WTC11 (cell line): ENCODE results near the gene PEX7. TPM values are rescaled to one million over a fixed set of nuclear protein-coding genes. Genes with fewer than 3 reads are reported as not detected.

Source experiments
- ATAC-seq: fragments of 200-7000 bp; cut with Tn5 transposase; 2 replicates; pipeline ENCODE4 v1.10.0; 2021; ENCODE audit warnings: mild to moderate bottlenecking, moderate library complexity
- CTCF ChIA-PET: fragments of 300-600 bp; sonication (Branson Sonifier 250); formaldehyde crosslinking; loops from one replicate; lab custom pipeline; 2021; ENCODE audit warnings: antibody characterized with exemption; lab: Charles Lee
- POLR2A ChIA-PET: fragments of 350-600 bp; sonication (Branson Sonifier 250); formaldehyde crosslinking; loops from one replicate; lab custom pipeline; 2021; ENCODE audit warnings: antibody characterized with exemption; lab: Charles Lee
- DNase-seq: peaks from one replicate; pipeline ENCODE4 v3.0.0; 2021; ENCODE audit warnings: low spot score
- H3K27ac Mint-ChIP-seq: 2 replicates; pipeline ENCODE4 v1.8.0; 2021; ENCODE audit warnings: mixed read lengths
- H3K27me3 Mint-ChIP-seq: 2 replicates; pipeline ENCODE4 v1.8.0; 2021; ENCODE audit warnings: low read depth, mild to moderate bottlenecking, moderate library complexity, mixed read lengths
- H3K36me3 Mint-ChIP-seq: 2 replicates; pipeline ENCODE4 v1.8.0; 2021; ENCODE audit warnings: mixed read lengths
- H3K4me1 Mint-ChIP-seq: 2 replicates; pipeline ENCODE4 v1.8.0; 2022; ENCODE audit warnings: mixed read lengths
- H3K4me3 Mint-ChIP-seq: 2 replicates; pipeline ENCODE4 v1.8.0; 2021; ENCODE audit warnings: mild to moderate bottlenecking, moderate library complexity, mixed read lengths
- H3K9me3 Mint-ChIP-seq: 2 replicates; pipeline ENCODE4 v1.8.0; 2021; ENCODE audit warnings: mixed read lengths
- ATF2 ChIP-seq: sonication (generic); formaldehyde crosslinking; IDR thresholded peaks from 2 replicates; pipeline ENCODE4 v1.8.1; 2022; ENCODE audit warnings: low read depth, missing genetic modification reagents, borderline replicate concordance
- ATF6 ChIP-seq: sonication (generic); formaldehyde crosslinking; IDR thresholded peaks from 2 replicates; pipeline ENCODE4 v1.8.1; 2023; ENCODE audit warnings: mild to moderate bottlenecking, missing genetic modification reagents
- HMGA2 ChIP-seq: fragments of 250-450 bp; sonication (Bioruptor Pico); IDR thresholded peaks from 2 replicates; pipeline ENCODE4 v1.4.0; 2021; ENCODE audit warnings: mild to moderate bottlenecking, moderate library complexity
- JAZF1 ChIP-seq: fragments of 250-450 bp; sonication (Bioruptor Pico); IDR thresholded peaks from 2 replicates; pipeline ENCODE4 v1.9.0; 2021; ENCODE audit warnings: moderate library complexity, mild to moderate bottlenecking, inconsistent platforms
- JUN ChIP-seq: sonication (generic); formaldehyde crosslinking; IDR thresholded peaks from 2 replicates; pipeline ENCODE4 v1.8.0; 2023; ENCODE audit warnings: mild to moderate bottlenecking, missing genetic modification reagents
- MAX ChIP-seq: sonication (generic); formaldehyde crosslinking; IDR thresholded peaks from 2 replicates; pipeline ENCODE4 v1.8.0; 2022; ENCODE audit warnings: mild to moderate bottlenecking, missing genetic modification reagents
- MXD4 ChIP-seq: fragments of 250-450 bp; sonication (Bioruptor Pico); IDR thresholded peaks from 2 replicates; pipeline ENCODE4 v1.8.0; 2021; ENCODE audit warnings: mild to moderate bottlenecking, moderate library complexity, borderline replicate concordance
- MYBL2 ChIP-seq: sonication (generic); formaldehyde crosslinking; IDR thresholded peaks from 2 replicates; pipeline ENCODE4 v1.8.1; 2023; ENCODE audit warnings: mild to moderate bottlenecking, moderate library complexity, missing genetic modification reagents
- NFE2L1 ChIP-seq: sonication (generic); formaldehyde crosslinking; IDR thresholded peaks from 2 replicates; pipeline ENCODE4 v1.8.1; 2023; ENCODE audit warnings: missing genetic modification reagents
- PREB ChIP-seq: sonication (generic); formaldehyde crosslinking; IDR thresholded peaks from 2 replicates; pipeline ENCODE4 v1.8.1; 2022; ENCODE audit warnings: mild to moderate bottlenecking, missing genetic modification reagents, moderate library complexity, borderline replicate concordance
- PRRX2 ChIP-seq: fragments of 250-450 bp; sonication (Bioruptor Pico); IDR thresholded peaks from 2 replicates; pipeline ENCODE4 v1.8.0; 2021; ENCODE audit warnings: mild to moderate bottlenecking
- RORB ChIP-seq: fragments of 250-450 bp; sonication (Bioruptor Pico); IDR thresholded peaks from 2 replicates; pipeline ENCODE4 v1.9.0; 2021; ENCODE audit warnings: mild to moderate bottlenecking
- SOX15 ChIP-seq: fragments of 250-450 bp; sonication (Bioruptor Pico); IDR thresholded peaks from 2 replicates; pipeline ENCODE4 v1.9.0; 2021; ENCODE audit warnings: mild to moderate bottlenecking
- SP1 ChIP-seq: sonication (generic); formaldehyde crosslinking; conservative IDR thresholded peaks from 2 replicates; pipeline ENCODE4 v1.8.1; 2022; ENCODE audit warnings: missing genetic modification reagents
- USF1 ChIP-seq: sonication (generic); formaldehyde crosslinking; IDR thresholded peaks from 2 replicates; pipeline ENCODE4 v1.8.0; 2022; ENCODE audit warnings: mild to moderate bottlenecking, missing genetic modification reagents
- USF2 ChIP-seq: sonication (generic); formaldehyde crosslinking; IDR thresholded peaks from 2 replicates; pipeline ENCODE4 v1.8.1; 2023; ENCODE audit warnings: mild to moderate bottlenecking, missing genetic modification reagents, moderate library complexity
- ZBTB21 ChIP-seq: sonication (generic); formaldehyde crosslinking; IDR thresholded peaks from 2 replicates; pipeline ENCODE4 v1.8.1; 2023; ENCODE audit warnings: mild to moderate bottlenecking, missing genetic modification reagents, borderline replicate concordance
- ZNF232 ChIP-seq: sonication (generic); formaldehyde crosslinking; IDR thresholded peaks from 2 replicates; pipeline ENCODE4 v1.8.0; 2022; ENCODE audit warnings: mild to moderate bottlenecking, missing genetic modification reagents
- ZNF532 ChIP-seq: fragments of 250-450 bp; sonication (Bioruptor Pico); IDR thresholded peaks from 2 replicates; pipeline ENCODE4 v1.9.0; 2021; ENCODE audit warnings: mild to moderate bottlenecking, borderline replicate concordance
- total RNA-seq: library from RNA; stranded (reverse); gene quantifications from 3 replicates; pipeline ENCODE4 v1.2.3, GENCODE V29; 2021

Gene PEX7
- total RNA-seq, 1 experiment from 2014 or later, result 9.8 TPM

- TF ChIP-seq ZNF532 (0 out of 2 replicates have a peak, but pooled peaks have one; percentile 44), PREB (CRISPR knock-in tag) (no peak)
- TF ChIP-seq, all 79 proteins: peak for 8
These were observed 134.5 kb downstream of the PEX7 start (continued) for GRCh38 chr6:136956590-136957544.

- Mint-ChIP-seq H3K9me3 (no peaks in the 10 kb centered on the region), H3K27me3 (no peaks in the 10 kb centered on the region), H3K27ac (peak overlapping the region; percentile 92), H3K4me1 (peaks cover 75% of the 10 kb centered on the region), H3K36me3 (no peaks in the 10 kb centered on the region), H3K4me3 (peak overlapping the region; percentile 20)
- ChIA-PET CTCF (interaction anchor here (1.0 to 3.5 kb wide), 8 partner anchors 10 to 136 kb away, joined by 3 to 16 read pairs (median 6); partner anchors contain the start of gene SLC35D3), POLR2A (interaction anchor here (2.1 kb wide), 1 partner anchor 38 kb away, joined by 4 read pairs; no protein-coding TSS in a partner anchor)
- no peak for DNase-seq
- TF ChIP-seq PRRX2 (no peak), USF1 (CRISPR knock-in tag) (no peak), JAZF1 (no peak), SOX15 (CRISPR knock-in tag) (no peak), USF2 (CRISPR knock-in tag) (no peak), SP1 (CRISPR knock-in tag) (no peak), MXD4 (no peak), ZBTB21 (CRISPR knock-in tag) (no peak), HMGA2 (CRISPR knock-in tag) (no peak), MYBL2 (CRISPR knock-in tag) (no peak), MAX (CRISPR knock-in tag) (no peak), NFE2L1 (CRISPR knock-in tag) (no peak)
- ATAC-seq, result no peak
These were observed 135.8 kb downstream of the PEX7 start for GRCh38 chr6:136958168-136958567.

- Mint-ChIP-seq H3K4me3 (no peak overlapping the region), H3K27ac (peak overlapping the region; percentile 87), H3K36me3 (no peaks in the 10 kb centered on the region), H3K27me3 (no peaks in the 10 kb centered on the region), H3K4me1 (peaks cover 78% of the 10 kb centered on the region), H3K9me3 (no peaks in the 10 kb centered on the region)
- ChIA-PET CTCF (interaction anchor here (0.8 to 3.5 kb wide), 13 partner anchors 9 to 315 kb away, joined by 3 to 16 read pairs (median 4); partner anchors contain the start of genes IL20RA, MAP3K5 and SLC35D3), POLR2A (interaction anchor here (1.0 kb wide), 1 partner anchor 54 kb away, joined by 3 read pairs; no protein-coding TSS in a partner anchor)
- DNase-seq, result peak; percentile 64
- peak; percentile 51 for ATAC-seq
- TF ChIP-seq MAX (CRISPR knock-in tag) (peak; percentile 87), JAZF1 (no peak), ATF2 (CRISPR knock-in tag) (no peak), USF1 (CRISPR knock-in tag) (no peak), ATF6 (CRISPR knock-in tag) (no peak), ZNF232 (0 out of 2 replicates have a peak, but pooled peaks have one; percentile 25), JUN (peak; percentile 51; the same call in 1 of the 2 replicates), RORB (CRISPR knock-in tag) (no peak)
These were observed 137.1 kb downstream of the PEX7 start for GRCh38 chr6:136959471-136959891.
